ENCODE results near the gene FAM83E.

Gene FAM83E

DNA sequence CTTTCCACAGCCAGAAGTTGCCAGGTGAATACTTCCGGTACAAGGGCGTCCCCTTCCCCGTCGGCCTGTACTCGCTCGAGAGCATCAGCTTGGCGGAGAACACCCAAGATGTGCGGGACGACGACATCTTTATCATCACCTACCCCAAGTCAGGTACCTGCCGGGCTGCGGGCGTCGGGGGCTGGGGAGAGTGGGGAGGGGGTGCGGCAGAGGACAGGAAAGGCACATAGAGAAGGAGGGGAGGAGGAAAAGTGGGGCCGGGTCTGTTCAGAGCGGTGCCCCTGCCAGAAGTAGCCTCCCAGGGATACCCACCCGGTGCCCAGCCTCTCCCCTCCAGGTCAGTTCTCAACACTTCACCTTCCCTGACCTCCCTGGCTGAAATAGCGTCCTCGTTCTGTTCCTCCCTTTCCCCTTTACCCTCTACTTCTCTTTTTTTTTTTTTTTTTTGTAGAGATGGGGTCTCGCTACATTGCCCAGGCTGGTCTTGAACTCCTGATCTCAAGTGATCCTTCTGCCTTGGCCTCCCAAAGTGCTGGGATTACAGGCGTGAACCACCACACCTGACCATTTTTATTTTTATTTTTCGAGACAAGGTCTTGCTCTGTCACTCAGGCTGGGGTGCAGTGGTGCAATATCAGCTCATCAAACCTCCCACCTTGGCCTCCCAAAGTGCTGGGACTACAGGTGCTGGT lies 38.8 kb downstream of the FAM83E start:
- ChIA-PET CTCF (no interaction called here), POLR2A (no interaction called here)
- DNase-seq (ENCODE audit: extremely low spot score): no peak
- no peak for TF ChIP-seq BHLHE40 (IDR thresholded peaks at IDR 0.05; ENCODE audit: borderline replicate concordance)
- no peak for TF ChIP-seq PKNOX1 (IDR thresholded peaks at IDR 0.05)
- TF ChIP-seq SUZ12 (IDR thresholded peaks at IDR 0.05): no peak
- no peak for TF ChIP-seq ARNT (IDR thresholded peaks at IDR 0.05)
- no peak for TF ChIP-seq CTBP1 (IDR thresholded peaks at IDR 0.05; ENCODE audit: borderline replicate concordance)
- no peak for TF ChIP-seq FOXK2 (IDR thresholded peaks at IDR 0.05)
- no peak for TF ChIP-seq NFRKB (IDR thresholded peaks at IDR 0.05)

DNA sequence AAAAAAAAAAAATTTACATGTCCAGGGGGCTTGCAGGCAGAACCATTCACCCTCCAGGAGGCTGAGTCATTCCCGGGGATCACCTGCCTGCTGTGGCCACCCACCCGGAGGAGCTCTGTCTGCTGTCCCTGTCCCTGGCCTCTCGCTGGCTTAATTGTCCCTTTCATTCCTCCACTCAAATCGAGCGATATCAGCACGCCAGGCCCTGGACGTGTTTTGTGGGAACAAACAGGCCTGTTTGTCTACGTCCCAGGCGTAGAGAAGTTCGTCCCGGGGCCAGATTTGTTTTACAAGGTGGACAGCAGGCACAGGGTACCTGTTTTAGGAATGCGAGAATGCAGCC lies 41.7 kb downstream of the FAM83E start:
- TF ChIP-seq NFRKB (IDR thresholded peaks at IDR 0.05) (no peak), ZNF384 (IDR thresholded peaks at IDR 0.05) (no peak), SUZ12 (IDR thresholded peaks at IDR 0.05) (no peak), FOXA1 (IDR thresholded peaks at IDR 0.05) (no peak), SP1 (IDR thresholded peaks at IDR 0.05) (no peak)
- no peak for DNase-seq (ENCODE audit: extremely low spot score)
- POLR2A ChIA-PET: interaction anchor here (1.0 to 3.0 kb wide), 5 partner anchors 10 to 80 kb away, joined by 3 to 15 read pairs (median 4); no protein-coding TSS in a partner anchor
- CTCF ChIA-PET: interaction anchor here (0.5 to 2.0 kb wide), 2 partner anchors 11 to 369 kb away, joined by 4 to 9 read pairs; no protein-coding TSS in a partner anchor

DNA sequence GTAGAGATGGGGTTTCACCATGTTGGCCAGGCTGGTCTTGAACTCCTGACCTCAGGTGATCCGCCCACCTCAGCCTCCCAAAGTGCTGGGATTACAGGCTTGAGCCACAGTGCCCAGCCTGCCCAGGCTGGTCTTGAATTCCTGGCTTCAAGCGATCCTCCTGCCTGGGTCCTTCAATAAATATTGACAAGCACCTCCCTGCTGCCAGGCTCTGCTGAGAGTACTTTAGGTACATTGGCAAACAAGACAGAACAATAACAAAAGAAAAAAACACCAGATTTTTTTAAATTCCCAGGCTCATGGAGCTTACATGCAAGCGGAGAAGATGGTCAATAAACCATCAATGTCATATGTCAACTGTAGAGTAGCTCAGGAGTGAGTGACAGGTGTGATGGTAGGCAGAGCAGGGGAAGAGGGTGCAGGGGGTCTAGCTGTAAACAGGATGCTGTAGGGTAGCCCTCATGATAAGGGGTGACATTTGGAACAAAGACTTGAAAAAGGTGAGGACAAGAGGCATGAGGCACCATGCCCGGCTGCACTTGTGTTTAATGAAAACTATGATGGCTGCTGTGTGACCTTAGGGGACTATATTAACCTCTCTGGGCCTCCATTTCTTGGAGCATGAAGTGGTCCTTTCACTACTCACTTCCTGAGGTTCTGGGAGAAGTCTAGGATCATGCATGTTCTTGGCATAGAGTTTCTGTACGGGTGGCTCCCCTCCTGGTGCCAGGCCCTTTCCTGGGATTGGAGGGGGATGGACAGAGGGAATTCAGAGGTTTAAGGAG lies 43.3 kb downstream of the FAM83E start:
- DNase-seq (ENCODE audit: extremely low spot score): no peak
- CTCF ChIA-PET: no interaction called here
- no peak for TF ChIP-seq SUZ12 (IDR thresholded peaks at IDR 0.05)
- no peak for TF ChIP-seq NFRKB (IDR thresholded peaks at IDR 0.05)
- TF ChIP-seq FOXA1 (IDR thresholded peaks at IDR 0.05): no peak
- no peak for TF ChIP-seq ARNT (IDR thresholded peaks at IDR 0.05)
- no peak for TF ChIP-seq L3MBTL2 (conservative IDR thresholded peaks at IDR 0.05)
- no peak; the same call in 1 of the 2 replicates for TF ChIP-seq PKNOX1 (IDR thresholded peaks at IDR 0.05)
- TF ChIP-seq SP1 (IDR thresholded peaks at IDR 0.05): no peak
- no peak for TF ChIP-seq ELF4 (IDR thresholded peaks at IDR 0.05)
- no peak for TF ChIP-seq CTBP1 (IDR thresholded peaks at IDR 0.05; ENCODE audit: borderline replicate concordance)
- POLR2A ChIA-PET: interaction anchor here (1.0 kb wide), 1 partner anchor 46 kb away, joined by 3 read pairs; no protein-coding TSS in a partner anchor

DNA sequence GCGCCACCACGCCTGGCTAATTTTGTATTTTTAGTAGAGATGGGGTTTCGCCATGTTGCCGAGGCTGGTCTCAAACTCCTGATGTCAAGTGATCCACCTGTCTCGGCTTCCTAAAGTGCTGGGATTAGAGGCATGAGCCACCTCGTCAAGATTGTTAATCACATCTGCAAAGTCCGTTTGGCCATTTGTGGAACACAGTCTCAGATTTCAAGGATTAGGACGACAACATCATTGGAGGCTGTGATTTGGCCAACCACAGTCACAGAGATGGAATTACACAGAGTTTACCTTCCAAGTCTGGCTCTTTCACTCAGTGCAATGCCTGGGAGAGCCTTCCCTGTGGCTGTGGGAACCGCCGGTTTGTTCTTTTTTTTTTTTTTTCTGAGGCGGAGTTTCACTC lies 45.1 kb downstream of the FAM83E start:
- POLR2A ChIA-PET: no interaction called here
- TF ChIP-seq CTBP1 (IDR thresholded peaks at IDR 0.05; ENCODE audit: borderline replicate concordance): no peak
- no peak for TF ChIP-seq TARDBP (IDR thresholded peaks at IDR 0.05)
- no peak for TF ChIP-seq FOXK2 (IDR thresholded peaks at IDR 0.05)
- peak; percentile 72 for TF ChIP-seq ZNF384 (IDR thresholded peaks at IDR 0.05)
- CTCF ChIA-PET: no interaction called here
- DNase-seq (ENCODE audit: extremely low spot score): no peak

DNA sequence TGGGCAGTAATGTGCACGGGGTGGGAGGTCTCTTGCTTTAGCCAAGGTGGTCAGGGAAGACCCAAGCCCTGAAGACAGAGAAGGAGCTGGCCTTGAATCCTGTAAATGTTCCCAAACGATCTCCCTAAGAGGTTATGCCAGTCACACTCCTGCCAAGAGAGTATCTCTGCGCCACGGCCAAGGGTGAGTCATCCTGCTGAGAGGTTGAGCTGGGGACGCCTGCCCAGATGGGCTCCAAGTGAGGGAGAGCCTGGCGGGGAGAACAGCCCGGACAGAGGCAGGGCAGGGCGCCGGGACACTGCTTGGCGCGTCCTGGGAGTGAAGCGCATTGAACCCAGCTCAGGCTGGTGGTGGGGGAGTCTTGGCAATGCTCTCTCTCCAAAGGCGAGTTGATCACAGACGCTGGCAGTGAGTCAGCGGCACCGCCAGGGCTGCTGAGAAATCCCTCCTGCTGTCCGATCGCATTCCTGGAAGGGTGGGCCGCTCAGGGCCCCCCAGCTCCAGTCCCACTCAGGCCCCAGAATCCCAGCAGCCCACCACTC lies 46.5 kb downstream of the FAM83E start:
- TF ChIP-seq FOXA1 (IDR thresholded peaks at IDR 0.05) (no peak), TARDBP (IDR thresholded peaks at IDR 0.05) (no peak), ARNT (IDR thresholded peaks at IDR 0.05) (no peak), HDGF (IDR thresholded peaks at IDR 0.05; ENCODE audit: borderline replicate concordance) (no peak), LEF1 (IDR thresholded peaks at IDR 0.05; ENCODE audit: borderline replicate concordance) (no peak), FOXM1 (IDR thresholded peaks at IDR 0.05; ENCODE audit: borderline replicate concordance) (no peak)
- no peak for DNase-seq (ENCODE audit: extremely low spot score)
- ChIA-PET CTCF (interaction anchor here (0.6 kb wide), 1 partner anchor 16 kb away, joined by 3 read pairs; no protein-coding TSS in a partner anchor), POLR2A (interaction anchor here (1.2 to 1.8 kb wide), 2 partner anchors 55 to 75 kb away, joined by 3 to 5 read pairs; no protein-coding TSS in a partner anchor)

DNA sequence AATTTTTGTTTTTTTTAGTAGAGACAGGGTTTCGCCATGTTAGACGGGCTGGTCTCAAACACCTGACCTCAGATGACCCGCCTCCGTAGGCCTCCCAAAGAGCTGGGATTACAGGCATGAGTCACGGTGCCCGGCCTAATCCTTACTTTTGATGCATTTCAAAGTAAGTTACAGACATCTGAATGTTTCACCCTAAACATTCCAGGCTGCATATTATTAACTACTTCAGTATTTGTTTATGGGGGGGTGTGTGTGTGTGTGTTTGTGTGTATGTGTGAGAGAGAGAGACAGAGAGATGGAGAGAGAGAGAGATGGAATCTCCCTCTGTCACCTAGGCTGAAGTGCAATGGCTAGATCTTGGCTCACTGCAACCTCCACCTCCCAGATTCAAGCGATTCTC lies 49.8 kb downstream of the FAM83E start:
- ChIA-PET CTCF (no interaction called here), POLR2A (no interaction called here)
- DNase-seq (ENCODE audit: extremely low spot score): no peak
- TF ChIP-seq BHLHE40 (IDR thresholded peaks at IDR 0.05; ENCODE audit: borderline replicate concordance): no peak
- TF ChIP-seq SUZ12 (IDR thresholded peaks at IDR 0.05): no peak
- no peak for TF ChIP-seq SP1 (IDR thresholded peaks at IDR 0.05)
- TF ChIP-seq ELF4 (IDR thresholded peaks at IDR 0.05): no peak
- no peak for TF ChIP-seq ZNF384 (IDR thresholded peaks at IDR 0.05)
- no peak for TF ChIP-seq L3MBTL2 (conservative IDR thresholded peaks at IDR 0.05)
- TF ChIP-seq LEF1 (IDR thresholded peaks at IDR 0.05; ENCODE audit: borderline replicate concordance): no peak
- TF ChIP-seq FOXK2 (IDR thresholded peaks at IDR 0.05): no peak
- TF ChIP-seq CTBP1 (IDR thresholded peaks at IDR 0.05; ENCODE audit: borderline replicate concordance): no peak
- no peak for TF ChIP-seq FOXM1 (IDR thresholded peaks at IDR 0.05; ENCODE audit: borderline replicate concordance)
- TF ChIP-seq PKNOX1 (IDR thresholded peaks at IDR 0.05): no peak
- TF ChIP-seq NFRKB (IDR thresholded peaks at IDR 0.05): no peak
